HG03108 (cell line): ENCODE results near the gene NAV1.
"Not testable (repeated sequence)": the region's sequence is repeated elsewhere in the genome, so short reads cannot be mapped to it uniquely, and the experiment has no call there.

Source experiments
- ATAC-seq: cut with Tn5 transposase; IDR thresholded peaks from one replicate; pipeline ENCODE4 v1.9.1; 2021; ENCODE audit warnings: moderate library complexity; ENCODE audit not compliant: unreplicated experiment

Gene NAV1

GRCh38 chr1:201545851-201546492 is 7.0 kb downstream of the NAV1 start:
- ATAC-seq, result no peak

GRCh38 chr1:201549522-201549921 is 10.6 kb downstream of the NAV1 start:
- not testable (repeated sequence) for ATAC-seq

GRCh38 chr1:201551096-201551495 is 12.2 kb downstream of the NAV1 start:
- ATAC-seq, result no peak

- ATAC-seq, result no peak
These were observed 13.2 kb downstream of the NAV1 start for GRCh38 chr1:201551877-201552731.

GRCh38 chr1:201552941-201553351 is 14.0 kb downstream of the NAV1 start:
- no peak for ATAC-seq

- ATAC-seq, result no peak
These were observed 14.7 kb downstream of the NAV1 start for GRCh38 chr1:201553496-201554189.

GRCh38 chr1:201554190-201554600 is 15.3 kb downstream of the NAV1 start:
- ATAC-seq, result no peak

- no peak for ATAC-seq
These were observed 16.1 kb downstream of the NAV1 start for GRCh38 chr1:201554789-201555592.

GRCh38 chr1:201555593-201555945 is 16.6 kb downstream of the NAV1 start:
- ATAC-seq, result no peak

- ATAC-seq, result no peak
These were observed 18.1 kb downstream of the NAV1 start for GRCh38 chr1:201556841-201557571.

- no peak for ATAC-seq
These were observed 18.6 kb downstream of the NAV1 start for GRCh38 chr1:201557572-201557958.

- ATAC-seq, result peak; percentile 61
These were observed 20.8 kb downstream of the NAV1 start for GRCh38 chr1:201559679-201560162.

- no peak for ATAC-seq
These were observed 21.6 kb downstream of the NAV1 start for GRCh38 chr1:201560328-201561194.

- ATAC-seq, result no peak
These were observed 22.3 kb downstream of the NAV1 start for GRCh38 chr1:201561195-201561564.

- no peak for ATAC-seq
These were observed 22.7 kb downstream of the NAV1 start for GRCh38 chr1:201561601-201562000.

- no peak for ATAC-seq
These were observed 23.3 kb downstream of the NAV1 start for GRCh38 chr1:201562257-201562656.

- ATAC-seq, result no peak
These were observed 23.9 kb downstream of the NAV1 start for GRCh38 chr1:201562659-201563405.

GRCh38 chr1:201563406-201563780 is 24.5 kb downstream of the NAV1 start:
- ATAC-seq, result no peak

GRCh38 chr1:201563941-201564340 is 25.0 kb downstream of the NAV1 start:
- no peak for ATAC-seq
